ENCODE data around the gene RPRML.

Gene RPRML

GRCh38 chr17:46976626-46977270 is 2.3 kb downstream of the RPRML start:
- no peak for DNase-seq (ENCODE audit: low read depth)
- no peak for TF ChIP-seq CTCF (IDR thresholded peaks at IDR 0.05; ENCODE audit: low read length, missing control alignments)
- no peak overlapping the region for H3K4me3 ChIP-seq (replicated peaks; ENCODE audit: low read depth, low read length)

- no peak overlapping the region for H3K4me3 ChIP-seq (replicated peaks; ENCODE audit: low read depth, low read length)
- DNase-seq (ENCODE audit: low read depth): no peak
- TF ChIP-seq CTCF (IDR thresholded peaks at IDR 0.05; ENCODE audit: low read length, missing control alignments): no peak
Observed at GRCh38 chr17:46975287-46975686, 3.8 kb downstream of the RPRML start.

GRCh38 chr17:46974086-46974485 is 5.0 kb downstream of the RPRML start:
- no peak for TF ChIP-seq CTCF (IDR thresholded peaks at IDR 0.05; ENCODE audit: low read length, missing control alignments)
- DNase-seq (ENCODE audit: low read depth): no peak
- H3K4me3 ChIP-seq (replicated peaks; ENCODE audit: low read depth, low read length): no peak overlapping the region

GRCh38 chr17:46972346-46972745 is 6.7 kb downstream of the RPRML start:
- no peak overlapping the region for H3K4me3 ChIP-seq (replicated peaks; ENCODE audit: low read depth, low read length)
- no peak for DNase-seq (ENCODE audit: low read depth)
- no peak for TF ChIP-seq CTCF (IDR thresholded peaks at IDR 0.05; ENCODE audit: low read length, missing control alignments)

- TF ChIP-seq CTCF (IDR thresholded peaks at IDR 0.05; ENCODE audit: low read length, missing control alignments): no peak
- no peak overlapping the region for H3K4me3 ChIP-seq (replicated peaks; ENCODE audit: low read depth, low read length)
- DNase-seq (ENCODE audit: low read depth): no peak
Observed at GRCh38 chr17:46971647-46972300, 7.3 kb downstream of the RPRML start.

- no peak for TF ChIP-seq CTCF (IDR thresholded peaks at IDR 0.05; ENCODE audit: low read length, missing control alignments)
- no peak overlapping the region for H3K4me3 ChIP-seq (replicated peaks; ENCODE audit: low read depth, low read length)
- no peak for DNase-seq (ENCODE audit: low read depth)
Observed at GRCh38 chr17:46968896-46969295, 10.2 kb downstream of the RPRML start.
